Measurements from ENCODE around the gene ARHGAP44. TPM values are rescaled to one million over a fixed set of nuclear protein-coding genes. Genes with fewer than 3 reads are reported as not detected.

Gene ARHGAP44
- total RNA-seq, 3 donors from 2014 or later = 34.4 to 92.3 (median 52.0) TPM

DNA sequence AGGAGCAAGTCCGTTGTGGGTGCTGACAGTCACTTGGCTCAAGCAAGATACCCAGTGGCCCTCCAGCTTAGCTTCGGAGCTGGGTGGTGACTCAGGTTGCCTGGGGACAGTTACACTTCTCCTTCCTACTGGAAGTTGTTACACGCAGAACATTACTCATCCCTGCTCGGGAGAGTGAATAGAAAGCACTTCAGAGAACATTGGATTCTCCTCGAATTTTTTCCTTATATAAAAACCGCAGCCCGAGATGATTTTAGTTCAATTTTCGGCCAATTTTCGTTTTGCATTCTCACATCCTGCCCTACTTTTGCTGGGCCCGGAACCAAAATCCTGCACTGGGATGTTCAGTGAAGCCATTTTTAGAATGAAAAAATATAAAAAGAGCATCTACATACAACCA lies 128.8 kb downstream of the ARHGAP44 start:
- ATAC-seq = no peak
- intact Hi-C loops (cut with DNase I, micrococcal nuclease) = no loop called here

DNA sequence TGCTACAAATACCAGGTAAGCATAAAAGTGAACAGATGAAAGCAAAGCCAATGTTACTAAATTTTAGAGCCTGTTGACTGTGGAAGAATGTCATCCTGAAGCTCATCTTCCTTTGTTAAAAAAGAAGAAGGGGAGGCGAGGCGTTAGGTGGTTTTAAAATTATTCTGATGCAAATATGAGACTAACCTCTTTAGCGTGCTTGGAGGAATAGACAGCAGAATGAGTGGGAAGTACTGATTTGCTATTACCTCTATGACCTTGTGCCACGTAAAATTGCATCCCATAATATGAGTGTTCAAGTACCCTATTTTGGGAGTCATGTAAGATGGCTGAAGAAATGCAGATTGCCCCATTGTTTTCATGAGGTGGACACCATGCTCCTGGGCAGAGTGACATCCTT lies 132.8 kb downstream of the ARHGAP44 start:
- H3K4me3 ChIP-seq = no peak overlapping the region
- H3K36me3 ChIP-seq (ENCODE audit: low read depth) = no peaks in the 10 kb centered on the region
- H3K4me1 ChIP-seq (ENCODE audit: low read depth) = no peaks in the 10 kb centered on the region
- TF ChIP-seq, protein P1, sequence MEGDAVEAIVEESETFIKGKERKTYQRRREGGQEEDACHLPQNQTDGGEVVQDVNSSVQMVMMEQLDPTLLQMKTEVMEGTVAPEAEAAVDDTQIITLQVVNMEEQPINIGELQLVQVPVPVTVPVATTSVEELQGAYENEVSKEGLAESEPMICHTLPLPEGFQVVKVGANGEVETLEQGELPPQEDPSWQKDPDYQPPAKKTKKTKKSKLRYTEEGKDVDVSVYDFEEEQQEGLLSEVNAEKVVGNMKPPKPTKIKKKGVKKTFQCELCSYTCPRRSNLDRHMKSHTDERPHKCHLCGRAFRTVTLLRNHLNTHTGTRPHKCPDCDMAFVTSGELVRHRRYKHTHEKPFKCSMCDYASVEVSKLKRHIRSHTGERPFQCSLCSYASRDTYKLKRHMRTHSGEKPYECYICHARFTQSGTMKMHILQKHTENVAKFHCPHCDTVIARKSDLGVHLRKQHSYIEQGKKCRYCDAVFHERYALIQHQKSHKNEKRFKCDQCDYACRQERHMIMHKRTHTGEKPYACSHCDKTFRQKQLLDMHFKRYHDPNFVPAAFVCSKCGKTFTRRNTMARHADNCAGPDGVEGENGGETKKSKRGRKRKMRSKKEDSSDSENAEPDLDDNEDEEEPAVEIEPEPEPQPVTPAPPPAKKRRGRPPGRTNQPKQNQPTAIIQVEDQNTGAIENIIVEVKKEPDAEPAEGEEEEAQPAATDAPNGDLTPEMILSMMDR (IDR thresholded peaks at IDR 0.05) = no peak
- H3K9me3 ChIP-seq = no peaks in the 10 kb centered on the region
- intact Hi-C loops (cut with DNase I, micrococcal nuclease) = no loop called here
- no peak for DNase-seq
- ATAC-seq = no peak

More for the DNA sequence above, 128.8 kb downstream of the ARHGAP44 start:
- no peaks in the 10 kb centered on the region for H3K4me1 ChIP-seq (ENCODE audit: low read depth)
- H3K4me3 ChIP-seq = no peak overlapping the region
- DNase-seq = no peak
- TF ChIP-seq, protein P1 (IDR thresholded peaks at IDR 0.05) = no peak
- no peaks in the 10 kb centered on the region for H3K9me3 ChIP-seq
- H3K36me3 ChIP-seq (ENCODE audit: low read depth) = no peaks in the 10 kb centered on the region

DNA sequence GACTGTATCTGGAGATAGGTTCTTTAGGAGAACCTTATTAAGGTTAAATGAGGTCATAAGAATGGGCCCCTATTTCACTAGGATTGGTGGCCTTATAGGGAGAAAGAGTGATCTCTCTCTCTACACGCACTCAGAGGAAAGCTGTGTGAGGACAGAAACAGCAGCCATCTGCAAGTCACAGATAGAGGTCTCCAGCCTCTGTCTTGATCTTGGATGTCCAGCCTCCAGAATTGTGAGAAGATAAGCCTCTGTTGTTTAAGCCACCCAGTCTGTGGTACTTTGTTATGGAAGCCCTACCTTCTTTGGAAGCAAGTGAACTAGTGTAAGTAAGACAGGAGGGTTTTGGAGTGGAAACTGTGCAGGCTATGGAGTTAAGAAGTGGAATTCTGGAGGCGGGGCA lies 135.3 kb downstream of the ARHGAP44 start:
- Histone ChIP-seq H3K36me3 (ENCODE audit: low read depth) (no peaks in the 10 kb centered on the region), H3K9me3 (no peaks in the 10 kb centered on the region), H3K4me1 (ENCODE audit: low read depth) (no peaks in the 10 kb centered on the region), H3K4me3 (no peak overlapping the region)
- ATAC-seq = no peak
- intact Hi-C loops (cut with DNase I, micrococcal nuclease) = no loop called here
- no peak for DNase-seq
- TF ChIP-seq, protein P1 (IDR thresholded peaks at IDR 0.05) = no peak

DNA sequence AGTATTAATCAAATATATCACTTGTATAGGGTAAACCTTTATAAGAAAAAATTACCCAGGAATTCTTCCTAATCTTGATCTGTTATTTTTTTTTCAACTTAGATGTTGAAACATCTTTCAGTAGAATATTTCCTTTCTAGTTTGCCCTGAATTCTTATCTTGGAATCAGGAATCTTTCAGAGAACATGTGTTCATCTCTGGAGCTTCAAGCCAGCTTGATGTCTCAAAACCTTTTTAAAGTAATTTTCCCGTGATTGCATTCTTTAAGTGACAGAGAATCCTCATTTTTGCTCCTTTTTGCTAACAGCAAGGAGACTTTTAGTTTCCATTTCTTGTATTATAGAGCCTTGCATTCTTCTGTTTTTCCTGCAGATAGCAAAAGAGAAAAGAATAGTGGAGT lies 137.7 kb downstream of the ARHGAP44 start:
- Histone ChIP-seq H3K4me1 (ENCODE audit: low read depth) (no peaks in the 10 kb centered on the region), H3K4me3 (no peak overlapping the region), H3K9me3 (no peaks in the 10 kb centered on the region), H3K36me3 (ENCODE audit: low read depth) (no peaks in the 10 kb centered on the region)
- no peak for DNase-seq
- TF ChIP-seq, protein P1 (IDR thresholded peaks at IDR 0.05) = no peak
- intact Hi-C loops (cut with DNase I, micrococcal nuclease) = no loop called here
- no peak for ATAC-seq

DNA sequence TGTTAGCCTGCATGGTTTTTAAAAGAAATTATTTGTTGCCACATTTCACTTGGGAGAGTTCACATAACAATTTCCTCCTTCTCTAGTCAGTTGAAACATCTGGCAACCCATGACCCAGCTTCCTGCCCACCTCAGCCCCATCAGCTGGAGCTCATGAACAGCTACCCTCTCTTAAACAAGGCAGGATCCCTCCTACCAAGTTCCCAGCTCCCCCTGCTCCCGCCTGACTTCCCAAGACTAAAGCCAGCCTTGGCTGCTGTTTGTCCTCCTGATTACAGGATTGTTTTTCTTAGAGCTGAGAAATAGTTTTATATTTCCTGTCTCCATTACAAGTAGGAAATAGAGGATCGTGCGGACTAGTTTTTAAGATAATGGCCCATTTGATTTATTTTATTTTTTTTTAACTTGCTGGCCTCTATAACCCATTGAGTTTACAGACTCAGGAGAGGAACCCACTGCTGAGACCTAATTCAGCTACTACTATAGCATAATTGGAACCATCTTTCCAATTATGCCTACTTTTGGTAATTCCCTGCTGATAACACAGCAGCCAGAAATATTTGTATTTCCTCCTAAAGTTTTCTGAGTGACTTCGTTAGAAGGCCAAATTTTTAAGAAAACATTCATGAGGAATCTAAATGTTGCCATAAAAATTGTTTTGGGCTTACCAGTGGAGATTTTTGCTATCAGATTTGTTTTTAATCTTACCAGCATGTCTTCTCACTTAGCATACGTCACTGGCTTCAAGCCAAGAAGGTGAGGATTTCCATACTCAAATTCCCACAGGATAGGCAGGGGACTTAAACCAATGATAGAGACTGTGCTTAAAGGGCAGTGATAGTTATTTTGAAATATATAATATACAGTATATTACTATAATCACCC lies 138.5 kb downstream of the ARHGAP44 start:
- intact Hi-C loops (cut with DNase I, micrococcal nuclease) = no loop called here
- Histone ChIP-seq H3K4me1 (ENCODE audit: low read depth) (no peaks in the 10 kb centered on the region), H3K4me3 (no peak overlapping the region), H3K36me3 (ENCODE audit: low read depth) (no peaks in the 10 kb centered on the region), H3K9me3 (no peaks in the 10 kb centered on the region)
- no peak for DNase-seq
- TF ChIP-seq, protein P1 (IDR thresholded peaks at IDR 0.05) = no peak
- ATAC-seq = no peak
